HUES64 (cell line): ENCODE results near the gene PRR29.

ENCODE experiments used
- H3K27ac ChIP-seq: 2 replicates; pipeline ENCODE4 v1.7.0; 2013; ENCODE audit warnings: low read depth, low read length, inconsistent platforms
- H3K27me3 ChIP-seq: 2 replicates; pipeline ENCODE4 v1.6.1; 2013; ENCODE audit warnings: mild to moderate bottlenecking, low read length; ENCODE audit not compliant: insufficient read depth
- H3K36me3 ChIP-seq: 2 replicates; pipeline ENCODE4 v1.6.1; 2013; ENCODE audit warnings: mild to moderate bottlenecking, low read length; ENCODE audit not compliant: insufficient read depth
- H3K4me1 ChIP-seq: 2 replicates; pipeline ENCODE4 v1.6.1; 2013; ENCODE audit warnings: mild to moderate bottlenecking, low read length, moderate library complexity; ENCODE audit not compliant: insufficient read depth
- H3K4me3 ChIP-seq: 2 replicates; pipeline ENCODE4 v1.5.1; 2013; ENCODE audit warnings: mild to moderate bottlenecking, low read length, moderate library complexity
- H3K9ac ChIP-seq: 2 replicates; pipeline ENCODE4 v1.6.1; 2013; ENCODE audit warnings: mild to moderate bottlenecking, low read depth, low read length
- H3K9me3 ChIP-seq: 2 replicates; pipeline ENCODE4 v1.6.1; 2013; ENCODE audit warnings: low read depth, low read length; ENCODE audit not compliant: insufficient read depth
- WGBS: fragments of 150-250, 120-280 bp; methylation state at CpG from one replicate; pipeline ENCODE4 v1.1.7; 2013; ENCODE audit warnings: missing lambda C conversion rate; 5-methylcytosine and 5-hydroxymethylcytosine counted together

PRR29 gene

DNA sequence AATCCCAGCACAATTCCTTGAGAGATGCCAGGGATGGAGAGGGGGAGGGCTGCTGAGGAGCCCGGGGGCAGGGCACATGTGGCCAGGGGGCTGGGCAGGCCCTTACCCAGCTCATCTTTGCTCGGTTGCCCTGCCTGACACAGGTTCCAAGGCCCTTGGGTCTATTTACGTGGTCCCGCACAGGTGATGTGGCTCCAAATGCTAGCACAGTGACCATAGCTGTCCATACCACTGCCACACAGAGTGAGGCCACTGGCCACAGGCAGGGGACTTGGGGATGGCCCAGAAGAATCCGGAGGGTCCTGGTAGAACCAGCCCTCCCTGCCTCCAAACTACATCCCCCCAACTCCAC, 10.0 kb upstream of the PRR29 start:
- no peak overlapping the region for H3K27ac ChIP-seq
- no peak overlapping the region for H3K9ac ChIP-seq
- H3K27me3 ChIP-seq: peaks cover 15% of the 10 kb centered on the region
- 92% methylated on average over 5 of the region's 5 CpGs for WGBS
- H3K4me1 ChIP-seq: peaks cover 6% of the 10 kb centered on the region
- no peak overlapping the region for H3K4me3 ChIP-seq
- H3K36me3 ChIP-seq: no peaks in the 10 kb centered on the region
- H3K9me3 ChIP-seq: no peaks in the 10 kb centered on the region

GRCh38 chr17:63988741-63989621, 9.2 kb upstream of the PRR29 start:
- Histone ChIP-seq H3K9me3 (no peaks in the 10 kb centered on the region), H3K27me3 (peaks cover 21% of the 10 kb centered on the region), H3K4me3 (no peak overlapping the region), H3K36me3 (no peaks in the 10 kb centered on the region), H3K9ac (peak overlapping the region; percentile 52; the same call in 1 of the 2 replicates), H3K27ac (peak overlapping the region; percentile 55; the same call in 1 of the 2 replicates), H3K4me1 (peaks cover 6% of the 10 kb centered on the region)
- 35% methylated on average over 35 of the region's 35 CpGs for WGBS

GRCh38 chr17:63989622-63990345, 8.4 kb upstream of the PRR29 start:
- Histone ChIP-seq H3K9me3 (no peaks in the 10 kb centered on the region), H3K27me3 (peaks cover 24% of the 10 kb centered on the region), H3K27ac (no peak overlapping the region), H3K36me3 (no peaks in the 10 kb centered on the region), H3K4me3 (no peak overlapping the region), H3K4me1 (peaks cover 6% of the 10 kb centered on the region), H3K9ac (no peak overlapping the region)
- 90% methylated on average over 21 of the region's 21 CpGs for WGBS

GRCh38 chr17:63991611-63992010, 6.5 kb upstream of the PRR29 start:
- peaks cover 6% of the 10 kb centered on the region for H3K4me1 ChIP-seq
- no peaks in the 10 kb centered on the region for H3K36me3 ChIP-seq
- peaks cover 27% of the 10 kb centered on the region for H3K27me3 ChIP-seq
- H3K27ac ChIP-seq: no peak overlapping the region
- no peak overlapping the region for H3K4me3 ChIP-seq
- H3K9ac ChIP-seq: no peak overlapping the region
- WGBS: 92% methylated on average over 11 of the region's 11 CpGs
- H3K9me3 ChIP-seq: no peaks in the 10 kb centered on the region

DNA sequence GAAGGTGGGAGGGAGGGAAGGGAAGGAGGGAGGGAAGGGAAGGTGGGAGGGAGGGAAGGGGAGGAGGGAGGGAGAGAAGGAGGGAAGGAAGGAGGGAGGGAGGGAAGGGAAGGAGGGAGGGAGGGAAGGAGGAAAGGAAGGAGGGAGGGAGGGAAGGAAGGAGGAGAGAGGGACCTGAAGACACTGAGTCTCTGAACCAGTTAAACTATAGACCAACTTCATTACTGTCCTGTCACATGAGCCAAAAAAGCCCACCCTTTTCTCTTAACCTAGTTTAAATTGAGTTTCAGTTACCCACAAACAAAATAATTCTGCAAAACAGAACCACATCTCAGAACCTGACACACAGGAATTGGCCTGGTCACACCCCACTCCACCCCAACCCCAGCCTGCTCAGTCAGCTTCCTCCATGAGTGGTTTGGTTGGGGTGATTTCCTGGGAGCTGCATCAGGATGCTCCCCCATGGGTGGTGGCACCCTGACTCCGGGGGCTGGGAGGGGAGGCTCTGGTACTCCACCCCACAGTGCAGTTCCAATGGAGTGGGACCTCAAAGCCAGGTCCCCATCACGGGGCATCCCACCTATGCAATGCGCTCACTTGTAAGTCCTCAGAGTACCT, 4.7 kb upstream of the PRR29 start:
- no peak overlapping the region for H3K27ac ChIP-seq
- no peaks in the 10 kb centered on the region for H3K9me3 ChIP-seq
- H3K4me1 ChIP-seq: peaks cover 12% of the 10 kb centered on the region
- 74% methylated on average over 3 of the region's 3 CpGs for WGBS
- no peak overlapping the region for H3K9ac ChIP-seq
- H3K4me3 ChIP-seq: no peak overlapping the region
- H3K36me3 ChIP-seq: no peaks in the 10 kb centered on the region
- H3K27me3 ChIP-seq: peaks cover 41% of the 10 kb centered on the region

- peaks cover 47% of the 10 kb centered on the region for H3K27me3 ChIP-seq
- 83% methylated on average over 3 of the region's 5 CpGs for WGBS
Observed at GRCh38 chr17:63995626-63996025, 2.5 kb upstream of the PRR29 start.

GRCh38 chr17:63996430-63997182, 1.5 kb upstream of the PRR29 start:
- peaks cover 6% of the 10 kb centered on the region; the same call in 1 of the 2 replicates for H3K4me1 ChIP-seq
- WGBS: 92% methylated on average over 11 of the region's 11 CpGs
- no peak overlapping the region for H3K4me3 ChIP-seq
- H3K9ac ChIP-seq: no peak overlapping the region
- H3K36me3 ChIP-seq: no peaks in the 10 kb centered on the region
- H3K27me3 ChIP-seq: peaks cover 47% of the 10 kb centered on the region
- H3K27ac ChIP-seq: no peak overlapping the region
- H3K9me3 ChIP-seq: no peaks in the 10 kb centered on the region

More at GRCh38 chr17:63995626-63996025, 2.5 kb upstream of the PRR29 start:
- Histone ChIP-seq H3K36me3 (no peaks in the 10 kb centered on the region), H3K27ac (no peak overlapping the region), H3K4me1 (peaks cover 6% of the 10 kb centered on the region; the same call in 1 of the 2 replicates), H3K9ac (no peak overlapping the region), H3K4me3 (no peak overlapping the region), H3K9me3 (no peaks in the 10 kb centered on the region)

DNA sequence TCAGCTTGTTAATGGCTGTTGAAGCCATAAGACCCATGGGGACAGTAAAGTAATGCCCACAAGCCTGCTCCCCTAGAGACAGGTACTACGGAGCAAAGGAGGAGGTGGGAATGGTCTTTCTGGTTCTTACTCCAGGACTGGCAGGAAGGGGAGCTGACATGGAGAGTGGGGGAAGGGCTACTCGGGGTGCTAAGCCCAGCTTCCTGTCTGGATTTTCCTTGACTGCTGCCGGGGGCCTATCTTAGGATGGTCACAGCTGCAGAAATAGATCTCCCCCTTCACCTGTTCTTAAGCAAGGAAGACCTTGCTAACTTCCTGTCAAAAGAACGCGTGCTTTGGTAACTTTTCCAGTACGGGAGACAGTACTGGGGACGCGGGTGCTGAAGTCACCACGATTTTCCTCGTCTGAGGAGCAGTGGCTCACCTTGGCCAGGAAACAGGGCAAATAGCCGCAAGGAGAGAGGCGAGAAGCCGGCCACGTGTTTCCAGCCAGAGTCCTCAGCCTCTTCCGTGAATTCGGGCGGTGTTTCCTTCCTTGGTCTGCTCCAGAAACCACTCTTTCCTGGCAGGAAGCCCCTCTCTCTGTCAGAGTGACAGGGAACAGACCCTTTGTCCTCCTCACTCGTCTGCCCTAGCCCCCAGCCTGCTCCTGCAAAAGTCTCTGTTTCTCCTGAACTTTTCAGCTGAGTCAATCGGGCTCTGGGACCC, 656 bp upstream of the PRR29 start:
- H3K36me3 ChIP-seq: no peaks in the 10 kb centered on the region
- H3K27me3 ChIP-seq: peaks cover 40% of the 10 kb centered on the region
- peaks cover 6% of the 10 kb centered on the region; the same call in 1 of the 2 replicates for H3K4me1 ChIP-seq
- no peak overlapping the region for H3K27ac ChIP-seq
- H3K9me3 ChIP-seq: no peaks in the 10 kb centered on the region
- 12% methylated on average over 19 of the region's 19 CpGs for WGBS
- peak overlapping the region; percentile 90 for H3K4me3 ChIP-seq
- peak overlapping the region; percentile 2; the same call in 1 of the 2 replicates for H3K9ac ChIP-seq

DNA sequence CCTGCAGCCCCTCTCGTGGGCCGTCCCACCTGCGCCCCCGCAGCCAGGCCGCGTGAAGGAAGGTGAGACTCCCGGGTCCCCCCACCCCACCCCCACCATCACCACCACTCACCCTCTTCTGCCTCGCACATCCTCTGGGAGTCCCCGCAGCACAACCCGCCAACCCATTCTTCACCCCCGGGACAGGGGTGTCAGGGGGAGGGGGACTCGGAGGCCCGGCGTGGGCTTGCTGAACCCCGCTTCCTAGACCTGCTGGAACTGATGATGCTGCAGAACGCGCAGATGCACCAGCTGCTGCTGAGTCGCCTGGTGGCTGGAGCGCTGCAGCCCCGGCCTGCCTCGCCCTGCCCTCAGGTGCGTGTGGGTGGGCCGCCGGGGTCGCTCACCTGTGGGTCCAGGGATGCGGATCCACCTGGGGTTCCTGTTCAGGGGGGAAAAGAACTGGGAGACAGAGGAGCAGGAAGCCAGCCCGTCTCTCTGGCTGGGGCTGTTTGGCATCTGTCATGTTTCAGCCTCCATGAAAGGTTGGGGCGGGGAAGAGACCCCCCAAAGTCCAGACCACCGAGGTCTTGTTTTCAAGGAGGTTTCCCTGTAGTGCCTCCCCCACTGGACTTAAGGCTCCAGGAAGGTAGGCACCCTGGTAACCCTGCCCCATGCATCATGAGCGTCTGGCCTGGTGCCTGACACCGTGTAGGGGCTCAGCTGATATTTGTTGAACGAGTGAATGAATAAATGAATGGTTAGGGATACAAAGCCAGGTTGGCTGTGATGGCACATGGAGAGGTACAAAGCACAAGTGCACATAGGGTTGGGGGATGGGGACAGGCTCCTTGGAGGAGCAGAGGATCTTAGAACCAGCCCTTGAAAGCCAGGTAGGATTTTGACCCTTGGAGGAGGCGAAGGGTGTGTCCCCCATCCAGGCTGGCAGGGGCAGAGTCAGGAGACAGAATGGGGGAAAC, 849 bp downstream of the PRR29 start:
- no peaks in the 10 kb centered on the region for H3K9me3 ChIP-seq
- H3K27me3 ChIP-seq: peaks cover 30% of the 10 kb centered on the region
- H3K4me3 ChIP-seq: peak overlapping the region; percentile 90
- peaks cover 6% of the 10 kb centered on the region; the same call in 1 of the 2 replicates for H3K4me1 ChIP-seq
- WGBS: 39% methylated on average over 32 of the region's 33 CpGs
- no peak overlapping the region for H3K27ac ChIP-seq
- no peak overlapping the region for H3K9ac ChIP-seq
- H3K36me3 ChIP-seq: no peaks in the 10 kb centered on the region
